ENCODE measurements around the gene CD68.
"Not testable (repeated sequence)": the region's sequence is repeated elsewhere in the genome, so short reads cannot be mapped to it uniquely, and the experiment has no call there.

The CD68 gene

GRCh38 chr17:7582396-7583252 lies 3.2 kb downstream of the CD68 start:
- FAIRE-seq = no peak

DNA sequence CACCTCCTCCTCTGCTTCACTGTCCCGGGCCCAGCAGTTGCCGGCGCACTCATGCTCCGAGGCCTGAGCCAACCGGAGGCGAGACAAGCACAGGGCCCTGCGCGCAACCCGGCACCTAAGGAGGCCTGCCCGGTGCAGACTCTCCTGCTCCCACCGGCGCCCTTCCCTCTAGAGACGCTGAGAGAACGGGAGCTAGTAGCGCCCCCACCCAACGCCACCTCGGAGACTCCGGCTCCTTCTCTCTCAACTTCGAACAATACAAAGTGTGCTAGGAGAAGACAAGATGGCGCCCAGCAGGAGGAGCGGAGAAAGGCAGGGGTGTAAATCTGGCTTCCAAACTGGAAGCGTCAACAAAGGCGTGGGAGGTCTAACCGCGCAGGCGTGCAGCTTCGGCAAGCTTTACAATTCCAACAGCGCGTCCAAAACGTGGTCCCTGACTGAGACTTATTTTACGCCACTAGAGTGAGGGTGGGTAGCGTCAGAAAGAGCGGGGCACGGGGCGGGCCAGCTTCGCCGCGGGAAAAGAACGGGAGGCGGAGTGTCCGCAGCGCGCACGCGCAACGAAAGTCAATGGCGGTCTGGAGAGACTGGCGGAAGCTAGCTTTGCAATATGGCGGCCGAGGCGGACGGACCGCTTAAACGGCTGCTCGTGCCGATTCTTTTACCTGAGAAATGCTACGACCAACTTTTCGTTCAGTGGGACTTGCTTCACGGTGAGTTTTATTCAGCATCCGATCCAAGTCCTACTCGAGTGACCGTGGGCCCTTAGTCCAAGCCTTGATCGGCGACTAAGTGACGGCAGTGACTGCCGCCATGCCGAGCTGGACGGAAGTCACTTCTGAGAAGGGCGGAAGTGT lies 4.0 kb downstream of the CD68 start, which contains the start of gene MPDU1:
Gene MPDU1 (plus strand): TSS at position 600 of the 857 bp plus-strand sequence. CDS start 11 bp downstream, at position 611.
- peak; percentile 98 for FAIRE-seq

GRCh38 chr17:7586673-7587419 lies 7.4 kb downstream of the CD68 start:
- FAIRE-seq = peak; percentile 80

DNA sequence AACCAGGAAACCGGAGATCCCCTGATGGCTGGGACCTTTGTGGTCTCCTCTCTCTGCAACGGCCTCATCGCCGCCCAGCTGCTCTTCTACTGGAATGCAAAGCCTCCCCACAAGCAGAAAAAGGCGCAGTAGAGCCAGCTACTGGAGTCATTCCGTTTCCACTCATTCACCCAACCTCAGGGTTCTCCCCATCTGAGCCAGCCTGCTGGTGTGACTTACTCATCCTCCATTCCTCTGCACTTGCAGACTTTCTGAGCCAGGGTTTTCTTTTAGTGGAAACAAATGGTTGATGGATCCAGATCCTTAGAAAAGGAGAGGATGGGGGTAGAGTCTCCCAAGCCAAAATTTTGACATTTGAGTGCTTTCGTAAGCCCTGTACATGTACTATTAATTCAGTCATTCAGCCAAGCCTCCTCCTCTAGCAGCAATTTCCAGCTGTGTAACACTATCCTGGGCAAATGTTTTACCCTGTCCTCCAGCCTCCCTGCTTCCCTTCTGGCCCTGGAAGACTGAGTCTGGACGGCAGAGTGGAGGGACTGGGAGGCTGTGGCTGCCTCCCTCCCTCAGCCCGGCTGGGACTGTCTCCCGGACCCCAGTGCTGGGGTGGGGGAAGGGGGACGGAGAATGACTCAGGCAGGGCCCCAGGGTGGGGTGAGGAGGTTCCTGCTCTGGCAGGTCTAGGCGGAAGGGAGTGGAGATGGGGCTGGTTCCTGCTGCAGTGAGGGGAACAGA lies 8.1 kb downstream of the CD68 start:
- FAIRE-seq = peak; percentile 63

DNA sequence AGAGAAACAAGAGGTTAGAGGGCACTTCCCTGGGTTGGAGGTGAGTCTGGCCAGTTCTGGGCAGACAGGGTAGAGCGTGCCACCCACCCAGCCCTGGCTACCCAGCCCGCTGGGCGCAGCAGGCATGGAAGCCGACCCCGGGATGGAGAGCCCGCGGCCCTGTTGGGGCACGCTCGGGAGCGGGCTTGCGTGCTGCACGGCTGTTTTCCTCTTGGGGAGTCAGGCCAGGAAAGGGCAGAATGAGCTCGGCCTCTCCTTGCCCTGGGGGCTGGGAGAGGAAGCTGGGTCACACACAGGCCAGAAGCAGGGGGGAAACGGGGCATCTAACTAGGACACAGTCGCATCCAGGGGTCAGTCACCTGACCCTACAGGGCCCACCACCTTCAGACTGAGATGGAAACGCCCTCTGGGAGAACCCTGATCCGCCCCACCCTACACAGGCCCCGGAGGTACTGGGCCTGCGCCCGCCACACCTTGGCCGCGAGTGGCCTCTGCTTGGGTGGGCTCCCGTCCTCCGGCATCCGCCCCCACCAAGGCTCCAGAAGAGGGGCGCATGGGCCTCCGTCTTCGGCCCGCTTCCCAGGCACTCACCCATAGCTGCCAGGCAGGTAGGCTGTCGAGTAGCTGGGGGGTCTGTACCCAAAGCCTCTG lies 9.2 kb downstream of the CD68 start:
- FAIRE-seq = no peak

- peak; percentile 88 for FAIRE-seq
Measured at GRCh38 chr17:7589204-7589868, 9.9 kb downstream of the CD68 start.

DNA sequence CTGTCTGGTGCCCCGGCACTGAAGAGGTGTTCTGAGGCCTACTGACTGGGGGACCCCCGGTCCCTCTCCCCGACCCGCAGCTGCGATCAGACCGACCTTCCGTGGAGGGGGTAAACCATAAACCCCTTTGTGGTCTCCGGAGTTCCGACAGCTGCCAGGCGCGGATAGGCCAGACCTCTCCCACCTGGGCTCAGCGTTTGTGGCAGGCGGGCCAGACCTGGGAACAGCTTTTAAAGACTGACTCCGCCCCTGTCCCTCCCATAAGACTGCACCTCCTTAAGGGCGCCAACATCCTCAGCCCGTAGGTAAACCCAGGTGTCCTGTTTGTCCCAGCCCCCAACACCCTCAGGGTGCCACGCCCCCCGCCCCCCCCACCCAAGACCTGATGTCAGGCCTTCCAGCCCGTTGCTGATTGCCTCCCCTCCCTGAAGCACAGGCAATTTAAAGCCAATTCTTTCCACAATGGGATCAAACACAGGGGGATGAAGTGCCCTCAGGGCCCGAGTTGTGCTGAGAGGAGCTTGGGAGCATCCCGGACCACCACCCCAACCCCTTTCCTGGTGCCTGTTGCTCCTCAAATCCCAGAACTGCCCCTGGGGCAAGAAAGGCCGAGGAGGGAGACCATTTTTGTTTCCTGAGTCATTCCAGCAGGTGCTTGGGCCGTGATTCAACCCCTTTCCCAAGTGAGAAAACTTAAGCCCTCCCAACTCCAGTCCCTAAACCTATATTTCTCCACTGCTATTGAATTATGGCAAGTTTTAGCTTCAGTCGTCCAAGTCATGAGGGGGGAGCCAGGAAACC lies 10.7 kb downstream of the CD68 start, which contains the start of gene SOX15:
Gene SOX15 (minus strand): TSS at position 204 of the 801 bp plus-strand sequence. CDS start 418 bp downstream, outside the sequence.
- FAIRE-seq = peak; percentile 94

DNA sequence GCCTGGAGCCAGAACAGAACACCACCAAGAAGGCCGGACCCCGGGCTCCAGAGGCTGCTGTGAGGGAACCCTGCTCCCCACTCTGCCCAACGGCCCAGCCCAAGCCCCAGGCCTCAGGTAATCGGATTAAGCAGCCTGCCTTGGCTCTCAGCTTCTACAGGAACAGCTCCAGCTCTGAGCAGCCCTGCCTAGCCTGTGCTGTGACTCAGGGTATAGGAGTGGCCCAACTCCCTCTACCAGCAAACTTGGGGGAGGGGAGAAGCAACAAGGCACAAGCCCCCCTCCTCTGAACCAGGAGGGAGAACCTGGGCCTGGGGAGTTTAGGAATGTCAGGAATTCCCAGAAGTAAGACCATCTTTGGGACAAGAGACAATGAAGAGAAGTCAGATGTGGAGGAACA lies 11.3 kb downstream of the CD68 start:
- no peak for FAIRE-seq

GRCh38 chr17:7591596-7591995 lies 12.2 kb downstream of the CD68 start:
- no peak for FAIRE-seq

DNA sequence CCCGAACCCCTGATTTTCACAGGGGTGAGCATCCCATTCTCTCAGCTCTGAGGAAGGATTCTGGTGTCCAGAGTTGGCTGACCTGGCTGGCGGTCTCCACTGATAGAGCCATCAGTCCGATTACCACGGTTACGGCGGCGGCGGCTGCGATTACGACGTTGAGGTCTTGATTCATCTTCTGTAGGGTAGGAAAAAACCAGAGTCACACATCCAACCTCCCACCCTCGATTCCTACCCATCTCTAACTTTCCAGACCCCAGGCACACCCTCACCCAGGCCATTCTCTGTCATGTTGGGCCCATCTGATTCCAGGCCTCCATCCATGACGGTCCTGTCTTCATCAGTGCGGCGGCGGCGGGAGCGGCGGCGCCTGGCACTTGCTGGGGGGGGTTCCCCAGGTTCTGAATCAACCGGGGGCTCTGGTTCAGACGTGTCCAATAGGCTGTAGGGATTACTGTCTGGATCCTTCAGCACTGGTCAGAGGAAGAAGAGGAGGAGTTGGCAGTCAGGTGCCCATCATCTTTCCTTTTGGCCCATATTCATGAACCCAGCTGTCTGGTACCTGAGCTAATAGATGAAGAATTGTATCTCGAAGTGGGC lies 13.1 kb downstream of the CD68 start:
- no peak for FAIRE-seq

DNA sequence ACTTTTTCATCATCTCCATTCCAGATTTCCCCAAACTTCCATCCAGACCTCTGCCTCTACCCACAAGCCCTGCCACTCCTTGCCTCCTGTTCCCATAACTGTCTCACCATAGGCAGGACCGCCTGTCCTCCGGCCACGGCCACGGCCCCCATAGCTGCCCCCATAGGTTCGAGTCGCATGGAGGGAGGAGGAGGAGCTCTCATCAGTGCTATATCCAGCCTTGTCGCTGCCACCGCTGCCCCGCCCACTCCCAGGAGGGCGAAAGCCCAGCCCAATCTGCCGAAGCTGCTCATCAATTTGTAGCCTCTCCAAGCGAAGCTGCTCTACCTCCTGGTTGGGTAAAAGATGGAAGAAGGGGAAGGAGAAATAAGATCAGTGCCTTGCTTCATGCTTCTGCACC lies 13.9 kb downstream of the CD68 start:
- no peak for FAIRE-seq

DNA sequence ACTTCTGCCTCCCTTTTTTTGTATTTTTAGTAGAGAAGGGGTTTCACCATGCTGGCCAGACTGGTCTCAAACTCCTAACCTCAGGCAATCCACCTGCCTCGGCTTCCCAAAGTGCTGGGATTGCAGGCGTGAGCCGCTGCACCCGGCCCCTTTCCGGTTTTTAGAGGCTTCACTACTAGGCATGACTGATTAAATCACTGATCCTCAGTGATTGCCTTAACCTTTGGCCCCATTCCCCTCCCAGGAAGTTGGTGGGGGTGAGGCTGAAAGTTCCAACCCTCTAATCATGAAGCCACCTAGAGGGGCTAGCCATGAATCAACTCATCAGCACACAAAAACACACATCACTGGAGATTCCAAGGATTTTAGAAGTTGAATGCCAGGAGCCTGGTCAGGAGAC lies 18.1 kb downstream of the CD68 start:
- FAIRE-seq = not testable (repeated sequence)

GRCh38 chr17:7606280-7606679 lies 26.8 kb downstream of the CD68 start:
- FAIRE-seq = no peak

DNA sequence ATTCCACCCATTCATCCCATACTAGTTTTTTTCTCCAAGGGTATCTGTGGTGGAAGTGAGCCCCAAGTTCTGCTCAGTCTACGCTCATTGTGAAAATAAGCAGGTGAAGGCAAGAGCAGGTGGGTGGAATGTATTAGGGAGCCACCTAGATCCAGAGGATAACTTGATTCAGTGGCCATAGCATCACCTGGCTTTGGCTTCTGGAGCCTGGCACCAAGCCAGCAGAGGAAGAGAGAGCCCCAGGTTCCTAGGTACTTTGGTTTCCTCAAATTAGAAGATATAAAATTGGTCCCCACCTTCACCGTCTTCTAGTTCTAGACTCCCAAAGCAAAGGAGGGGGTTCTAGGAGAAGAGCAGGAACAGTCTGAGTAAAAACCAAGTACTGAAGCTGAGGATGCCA lies 31.2 kb downstream of the CD68 start:
- FAIRE-seq = no peak

DNA sequence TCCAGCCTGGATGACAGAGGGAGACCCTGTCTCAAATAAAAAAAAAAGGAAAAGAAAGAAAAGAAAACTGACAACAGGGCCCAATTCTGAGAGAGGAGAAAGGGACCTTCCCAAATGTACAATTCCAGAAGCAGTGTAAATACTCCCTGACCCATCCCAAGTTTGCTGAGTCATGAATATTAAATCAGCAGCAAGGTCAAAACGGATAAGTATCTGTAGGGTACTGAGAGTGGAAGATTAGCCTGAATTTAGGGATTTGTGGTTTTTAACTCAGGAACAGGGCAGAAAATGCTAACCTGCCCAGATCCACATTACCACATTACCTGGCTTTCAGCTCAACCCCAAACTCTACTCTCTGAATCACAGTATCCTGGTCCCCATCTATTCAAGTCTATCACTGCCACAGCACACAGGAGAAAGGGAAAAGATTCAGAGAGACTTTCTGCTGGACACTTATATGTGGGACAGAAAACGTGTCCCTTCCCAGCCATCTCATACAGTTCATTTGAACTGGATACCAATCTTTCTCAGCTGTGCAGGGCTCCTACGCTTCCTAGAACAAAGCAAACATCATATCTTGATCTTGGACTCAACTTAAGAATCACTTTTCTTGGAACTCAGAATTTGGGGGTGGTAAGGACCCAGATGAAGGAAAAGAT lies 32.3 kb downstream of the CD68 start:
- no peak for FAIRE-seq

- FAIRE-seq = no peak
Measured at GRCh38 chr17:7612294-7612640, 32.8 kb downstream of the CD68 start.

GRCh38 chr17:7613769-7614424 lies 34.5 kb downstream of the CD68 start:
- no peak for FAIRE-seq

- peak; percentile 99 for FAIRE-seq
Measured at GRCh38 chr17:7614425-7615264, 35.2 kb downstream of the CD68 start, which contains the start of gene FXR2. TSS of gene FXR2 (minus strand) at chr17:7614897. CDS start at chr17:7614532, 365 bp downstream.

Data from G401.6 (cell line).